ENCODE data around the gene SH3BP1.

SH3BP1 gene

DNA sequence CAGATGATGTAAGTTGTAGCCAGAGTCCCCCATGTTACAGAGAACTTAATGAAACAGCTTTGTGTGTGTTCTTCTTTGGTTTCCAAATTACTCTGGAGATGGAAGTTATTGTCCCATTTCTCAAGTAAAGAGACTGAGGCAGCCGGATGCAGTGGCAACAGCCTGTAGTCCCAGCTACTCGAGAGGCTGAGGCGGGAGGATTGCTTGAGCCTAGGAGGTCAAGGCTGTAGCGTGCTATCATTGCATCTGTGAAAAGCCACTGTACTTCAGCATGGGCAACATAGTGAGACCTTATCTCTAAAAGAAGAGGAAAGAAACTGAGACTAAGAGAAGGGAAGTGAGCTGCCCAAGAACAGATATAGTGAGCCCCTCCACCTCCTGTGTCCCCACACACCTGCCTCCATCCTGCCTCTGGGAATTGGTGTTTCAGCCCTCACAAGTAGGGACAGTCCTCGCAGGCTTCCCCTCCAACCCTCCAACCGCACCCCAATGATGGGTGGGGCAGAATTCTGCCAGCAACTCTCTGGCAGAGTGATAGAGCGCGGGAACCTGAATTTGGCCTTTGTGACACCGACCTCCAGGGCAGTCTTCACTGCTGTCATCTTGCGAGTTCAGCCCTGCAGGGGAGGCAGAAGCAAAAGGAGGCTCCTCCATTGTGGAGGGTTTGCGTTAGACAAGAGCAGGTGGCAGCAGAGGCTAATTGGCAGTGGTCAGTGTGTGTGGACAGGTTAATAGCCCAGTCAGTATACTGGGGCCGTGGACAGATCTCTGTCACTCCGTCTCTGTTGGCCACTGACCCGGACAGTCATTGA, 20.6 kb downstream of the SH3BP1 start:
- DNase-seq = no peak

DNA sequence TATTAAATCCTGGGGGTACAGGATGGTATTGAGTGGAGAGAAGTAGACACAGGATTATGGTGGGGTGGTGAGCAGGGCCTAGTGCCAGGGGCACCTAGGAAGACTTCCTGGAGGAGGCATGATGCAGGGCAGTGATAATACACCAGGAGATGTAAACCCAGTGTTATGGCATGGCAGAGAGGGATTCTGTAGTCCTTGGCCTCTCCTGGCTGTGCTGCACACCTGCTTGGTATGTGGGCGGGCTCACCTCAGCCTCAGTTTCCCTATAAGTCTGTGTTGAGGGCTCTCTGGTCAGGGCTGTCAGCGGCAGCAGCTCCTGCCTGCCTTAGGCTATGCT, 21.2 kb downstream of the SH3BP1 start:
- DNase-seq = no peak

DNA sequence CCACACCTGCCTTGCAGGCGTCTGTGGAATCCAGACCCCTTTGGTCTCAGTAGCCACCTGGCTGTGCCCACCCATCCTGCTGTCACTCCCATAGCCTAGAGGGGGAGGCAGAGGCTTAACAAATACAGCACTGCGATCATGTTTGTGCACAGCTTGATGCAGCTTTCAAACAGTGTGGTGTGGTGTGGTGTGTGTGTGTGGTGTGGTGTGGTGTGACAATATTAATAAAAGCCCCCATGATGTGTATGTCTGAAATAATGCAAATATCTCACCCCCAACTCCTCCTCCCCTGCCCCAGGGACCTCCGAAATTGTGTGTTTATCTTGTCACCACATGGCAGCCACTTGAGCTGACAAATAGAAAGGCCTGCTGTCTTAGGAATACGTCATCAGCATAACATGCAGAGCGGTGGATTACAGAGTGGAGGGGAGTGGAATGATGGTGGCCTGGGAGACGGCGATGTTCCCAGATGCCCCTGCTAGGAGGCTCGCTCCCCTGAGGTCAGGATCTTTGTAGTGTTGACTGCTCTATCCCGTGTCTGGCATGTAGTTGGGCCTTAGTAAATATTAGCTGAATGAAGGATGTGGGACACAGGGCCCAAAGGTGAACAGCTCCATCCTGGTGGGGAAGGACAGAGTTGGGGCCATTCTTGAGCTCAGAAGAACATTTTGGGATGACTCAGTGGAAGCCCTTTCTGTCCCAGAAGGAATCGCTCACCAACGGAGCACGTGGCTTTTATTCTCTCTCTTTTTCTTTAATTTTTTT, 21.9 kb downstream of the SH3BP1 start:
- DNase-seq = peak; percentile 85

DNA sequence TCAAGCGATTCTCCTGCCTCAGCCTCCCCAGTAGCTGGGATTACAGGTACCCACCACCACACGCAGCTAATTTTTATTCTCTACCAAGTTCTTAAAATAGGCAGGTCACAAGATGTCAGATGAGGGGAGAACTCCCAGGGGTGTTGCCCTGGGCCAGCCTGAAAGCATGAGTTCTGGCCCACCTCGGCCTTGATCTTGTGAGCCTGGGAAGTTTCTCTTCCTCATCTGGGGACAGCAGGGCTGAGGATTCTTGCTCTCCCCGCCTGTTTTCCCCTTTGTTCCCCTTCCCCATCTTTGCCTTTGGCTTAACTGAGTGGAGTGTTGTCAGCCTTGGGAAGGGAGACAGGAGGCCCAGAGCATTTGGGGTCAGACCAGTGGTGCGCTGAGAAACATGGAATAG, 22.6 kb downstream of the SH3BP1 start:
- no peak for DNase-seq

DNA sequence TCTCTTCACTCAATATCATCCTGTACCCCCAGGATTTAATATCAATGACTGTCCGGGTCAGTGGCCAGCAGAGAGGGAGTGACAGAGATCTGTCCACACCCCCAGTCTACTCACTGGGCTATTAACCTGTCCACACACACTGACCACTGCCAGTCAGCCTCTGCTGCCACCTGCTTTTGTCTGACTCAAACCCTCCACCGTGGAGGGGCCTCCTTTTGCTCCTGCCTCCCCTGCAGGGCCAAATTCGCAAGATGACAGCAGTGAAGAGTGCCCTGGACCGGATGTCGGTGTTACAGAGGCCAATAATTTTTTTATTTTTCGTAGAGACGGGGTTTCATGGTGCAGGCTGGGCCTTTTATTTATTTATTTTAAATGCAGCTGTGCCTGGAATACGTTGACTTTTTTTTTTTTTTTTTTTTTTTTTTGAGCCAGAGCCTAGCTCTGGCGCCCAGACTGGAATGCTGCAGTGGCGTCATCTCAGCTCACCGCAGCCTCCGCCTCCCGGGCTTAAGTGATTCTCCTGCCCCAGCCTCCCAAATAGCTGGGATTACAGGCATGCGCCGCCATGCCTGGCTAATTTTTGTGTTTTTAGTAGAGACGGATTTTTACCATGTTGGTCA, 24.2 kb downstream of the SH3BP1 start:
- DNase-seq = peak; percentile 40

DNA sequence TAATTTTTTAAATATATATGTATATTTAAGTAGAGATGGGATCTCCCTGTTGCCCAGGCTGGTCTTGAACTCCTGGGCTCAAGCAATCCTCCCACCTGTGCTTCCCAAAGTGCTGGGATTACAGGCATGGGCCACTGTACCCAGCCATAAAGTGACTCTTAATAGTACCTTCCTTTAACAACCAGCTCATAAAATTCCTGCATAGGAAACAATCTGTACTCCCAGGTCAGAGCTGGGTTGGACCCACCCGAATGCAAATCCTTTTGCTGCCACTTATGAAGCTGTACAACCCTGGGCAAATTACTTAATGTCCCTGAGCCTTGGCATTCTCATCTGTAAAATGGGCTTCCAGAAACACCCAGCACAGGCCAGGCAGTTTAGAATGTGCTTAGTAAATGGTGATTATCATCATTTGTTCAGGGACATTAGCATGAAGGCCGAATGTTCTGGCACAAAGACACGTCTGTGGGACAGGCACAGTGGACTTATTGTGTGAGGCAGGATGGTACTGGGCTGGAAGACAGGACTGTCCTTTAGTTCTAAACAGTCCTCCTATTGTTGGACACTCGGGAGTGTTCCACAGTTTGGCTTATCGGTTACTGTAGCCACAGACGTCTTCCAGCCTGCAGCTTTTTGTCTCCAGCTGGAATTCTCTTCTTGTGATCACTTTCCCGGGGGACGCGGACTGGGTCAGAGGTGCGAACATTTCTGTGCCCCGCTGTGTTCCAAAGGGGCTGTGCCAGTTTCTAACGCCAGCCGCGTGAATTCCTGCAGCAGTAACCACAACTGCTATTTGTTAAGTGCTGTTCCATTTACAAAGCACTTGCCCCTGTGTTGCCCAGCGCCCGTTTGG, 25.0 kb downstream of the SH3BP1 start:
- no peak for DNase-seq

DNA sequence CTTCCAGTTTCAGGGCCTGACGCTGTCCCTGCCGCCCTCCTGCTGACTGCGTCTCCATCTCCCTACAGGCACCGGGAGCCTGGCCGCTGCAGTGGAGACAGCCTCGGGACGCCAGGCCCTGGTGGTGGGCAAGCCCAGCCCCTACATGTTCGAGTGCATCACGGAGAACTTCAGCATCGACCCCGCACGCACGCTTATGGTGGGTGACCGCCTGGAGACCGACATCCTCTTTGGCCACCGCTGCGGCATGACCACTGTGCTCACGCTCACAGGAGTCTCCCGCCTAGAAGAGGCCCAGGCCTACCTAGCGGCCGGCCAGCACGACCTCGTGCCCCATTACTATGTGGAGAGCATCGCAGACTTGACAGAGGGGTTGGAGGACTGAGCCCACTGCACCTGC, 26.0 kb downstream of the SH3BP1 start:
- DNase-seq = no peak

DNA sequence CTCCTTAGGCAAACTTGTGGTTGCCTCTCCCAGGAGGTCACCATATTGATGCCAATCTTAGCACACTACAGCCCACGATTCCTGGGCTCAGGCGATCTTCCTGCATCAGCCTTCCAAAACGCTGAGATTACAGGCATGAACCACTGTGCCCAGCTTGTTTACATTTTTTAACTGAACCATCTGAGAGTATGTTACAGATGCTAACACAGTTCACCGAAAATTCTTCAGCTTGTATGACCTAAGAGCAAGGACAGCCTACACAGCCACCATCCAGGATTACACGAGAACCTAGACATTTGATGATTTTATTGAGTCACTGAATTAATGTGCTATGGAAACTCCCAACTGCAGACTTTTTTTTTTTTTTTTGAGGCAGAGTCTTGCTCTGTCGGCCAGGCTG, 30.1 kb downstream of the SH3BP1 start:
- DNase-seq = peak; percentile 55

DNA sequence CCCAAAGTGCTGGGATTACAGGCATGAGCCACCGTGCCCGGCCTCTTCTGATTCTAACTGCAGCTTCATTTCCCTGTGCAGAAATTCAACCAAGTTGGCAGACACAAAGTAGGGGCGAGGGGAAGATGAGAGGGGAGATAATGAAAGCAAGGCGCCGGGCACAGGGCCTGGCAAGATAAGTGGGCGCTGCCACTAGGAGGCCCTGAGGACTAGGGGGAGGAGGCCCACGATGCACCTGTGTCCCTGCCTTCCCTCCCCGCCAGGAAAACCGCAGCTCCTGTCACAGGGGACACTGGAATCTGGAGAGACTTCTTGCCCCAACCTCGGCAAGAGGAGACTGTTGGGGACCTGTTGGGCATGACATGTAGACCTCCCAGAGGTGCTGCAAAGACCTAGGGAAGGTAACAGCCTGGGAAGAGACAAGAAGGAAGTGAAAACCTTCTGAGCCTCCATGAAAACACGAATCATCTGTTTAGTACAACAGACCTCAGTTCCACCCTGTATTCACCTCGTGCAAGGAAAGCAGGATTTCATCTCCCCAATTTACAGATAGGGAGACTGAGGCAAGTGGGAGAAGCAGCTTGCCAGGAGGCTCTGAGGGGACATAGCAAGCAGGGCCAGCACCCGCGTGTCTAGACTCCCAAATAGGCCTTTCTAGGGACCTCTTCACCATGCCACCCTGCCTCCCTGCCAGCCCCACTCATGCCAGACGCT, 32.9 kb downstream of the SH3BP1 start:
- no peak for DNase-seq

DNA sequence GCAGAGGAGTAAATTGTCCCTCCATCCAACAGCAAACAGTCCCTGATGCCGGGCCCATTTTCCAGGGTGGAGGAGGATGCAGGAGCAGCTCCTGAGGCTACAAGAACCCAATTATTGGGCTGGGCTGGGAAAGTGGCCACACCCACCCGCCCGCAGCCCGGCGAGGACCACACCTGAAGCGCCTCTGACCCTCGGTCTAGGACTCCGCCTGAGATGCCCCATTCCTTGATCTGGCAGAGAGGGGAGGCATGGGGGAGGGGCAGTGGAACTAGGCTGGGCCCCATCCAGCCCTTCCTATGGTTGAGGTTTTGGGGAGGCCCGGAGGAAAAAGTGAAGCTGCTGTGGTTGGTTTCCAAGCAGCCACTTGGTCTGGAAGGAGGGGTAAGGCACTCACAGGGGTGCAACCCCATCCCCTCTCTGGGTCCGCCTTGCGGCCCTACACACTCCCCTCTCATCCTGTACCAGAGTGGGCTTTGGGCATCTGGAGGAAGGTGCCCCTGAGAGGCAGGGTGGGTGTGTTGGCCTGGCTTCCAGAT, 33.5 kb downstream of the SH3BP1 start:
- no peak for DNase-seq

DNA sequence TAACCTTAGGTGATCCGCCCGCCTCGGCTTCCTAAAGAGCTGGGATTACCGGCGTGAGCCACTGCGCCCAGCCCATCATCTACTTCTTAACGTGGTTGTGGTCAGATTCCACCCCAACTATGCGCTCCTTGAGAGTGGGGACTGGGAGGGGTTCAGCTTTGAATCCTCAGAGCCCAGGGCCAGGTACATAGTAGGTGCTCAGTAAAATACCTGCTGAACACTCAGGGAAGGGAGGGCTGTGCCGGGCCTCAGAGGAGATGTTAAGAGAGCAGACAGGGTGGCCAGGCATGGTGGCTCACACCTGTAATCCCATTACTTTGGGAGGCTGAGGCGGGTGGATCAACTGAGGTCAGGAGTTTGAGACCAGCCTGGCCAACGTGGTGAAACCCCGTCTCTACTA, 34.8 kb downstream of the SH3BP1 start:
- DNase-seq = no peak

DNA sequence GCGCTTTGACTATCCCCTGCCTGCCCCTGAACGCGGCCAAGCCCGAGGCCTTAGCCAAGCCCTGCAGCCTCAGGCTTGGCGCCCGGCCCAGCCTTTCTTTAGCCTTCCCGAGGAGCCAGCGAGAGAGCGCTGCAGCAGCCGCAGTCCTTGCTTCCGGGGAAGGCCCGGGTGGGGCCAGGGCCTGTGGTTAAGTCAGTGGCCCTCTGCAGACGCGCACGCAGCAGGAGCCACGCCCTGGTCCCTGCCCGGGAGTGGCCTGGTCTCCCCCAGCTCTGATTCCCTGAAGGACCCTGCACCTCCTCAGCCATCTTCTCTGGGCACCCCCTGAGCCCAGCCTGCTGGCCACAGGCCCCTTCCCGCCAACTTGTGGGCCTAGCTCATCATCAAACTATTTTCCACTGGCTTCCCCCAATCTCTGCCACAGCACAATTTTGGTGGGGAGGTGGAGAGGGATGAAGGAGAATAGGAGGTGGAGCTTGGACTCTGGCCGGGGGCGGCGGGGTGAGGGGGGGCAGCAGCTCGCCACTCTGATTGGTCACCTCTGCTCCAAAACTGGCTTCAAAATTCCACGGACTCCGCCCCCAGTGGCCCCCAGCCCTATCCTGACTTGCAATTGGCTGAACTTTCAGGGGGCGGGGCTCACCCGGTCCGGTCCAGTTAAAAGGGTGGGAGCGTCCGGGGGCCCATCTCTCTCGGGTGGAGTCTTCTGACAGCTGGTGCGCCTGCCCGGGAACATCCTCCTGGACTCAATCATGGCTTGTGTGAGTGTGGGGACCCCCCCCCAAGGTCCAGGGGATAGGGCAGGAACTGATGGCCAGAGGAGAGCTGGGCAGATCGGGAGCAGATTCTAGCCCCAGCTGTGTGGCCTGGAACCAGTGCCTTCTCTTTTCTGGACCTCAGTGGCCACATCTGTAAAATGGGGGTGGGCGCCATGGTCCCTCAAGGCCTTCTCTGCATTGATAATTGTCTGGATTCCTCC, 35.8 kb downstream of the SH3BP1 start, which contains the start of gene LGALS1:
TSS of gene LGALS1 (plus strand) at position 686 of the 979 bp plus-strand sequence. CDS start at position 753, 67 bp downstream.
- DNase-seq = peak; percentile 99

DNA sequence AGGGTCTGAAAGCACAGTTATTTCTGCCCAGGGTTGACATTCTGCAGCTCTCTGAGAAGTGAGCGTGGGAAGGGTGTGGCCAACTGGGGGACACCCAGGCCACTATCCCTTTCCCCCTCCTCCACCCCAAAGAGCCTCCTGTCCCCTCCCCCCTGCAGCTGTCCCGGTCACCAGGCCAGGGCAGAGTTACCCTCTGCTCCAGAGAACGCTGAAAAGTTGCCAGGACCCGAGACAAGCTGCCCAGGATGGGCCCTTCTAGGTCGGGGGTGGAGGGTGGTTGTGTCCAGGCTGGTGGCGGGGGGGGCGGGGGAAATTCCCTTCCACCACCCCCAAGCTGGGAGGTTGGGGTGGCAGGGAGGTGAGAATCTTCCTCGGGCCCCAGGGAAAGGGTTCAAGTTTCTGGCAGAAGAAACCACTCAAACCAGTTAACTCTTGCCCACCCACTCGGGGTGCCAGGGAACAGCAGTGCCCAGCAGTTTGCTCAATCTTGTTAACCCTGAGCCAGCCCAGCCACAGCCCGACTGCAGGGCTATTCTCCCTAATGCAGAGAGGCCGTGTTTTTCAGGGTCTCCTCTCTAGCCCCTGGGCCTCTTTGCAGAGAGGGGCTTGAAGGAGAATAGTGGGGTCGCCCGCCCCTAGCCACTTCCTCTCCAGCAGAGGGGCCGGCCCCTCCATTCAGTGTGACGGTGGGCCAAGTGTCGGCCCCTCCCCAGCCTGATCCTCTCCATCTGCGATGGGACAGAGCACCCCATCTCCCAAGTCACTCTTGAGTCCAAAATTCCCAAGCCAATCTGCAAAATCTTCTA, 36.7 kb downstream of the SH3BP1 start:
- peak; percentile 35 for DNase-seq

DNA sequence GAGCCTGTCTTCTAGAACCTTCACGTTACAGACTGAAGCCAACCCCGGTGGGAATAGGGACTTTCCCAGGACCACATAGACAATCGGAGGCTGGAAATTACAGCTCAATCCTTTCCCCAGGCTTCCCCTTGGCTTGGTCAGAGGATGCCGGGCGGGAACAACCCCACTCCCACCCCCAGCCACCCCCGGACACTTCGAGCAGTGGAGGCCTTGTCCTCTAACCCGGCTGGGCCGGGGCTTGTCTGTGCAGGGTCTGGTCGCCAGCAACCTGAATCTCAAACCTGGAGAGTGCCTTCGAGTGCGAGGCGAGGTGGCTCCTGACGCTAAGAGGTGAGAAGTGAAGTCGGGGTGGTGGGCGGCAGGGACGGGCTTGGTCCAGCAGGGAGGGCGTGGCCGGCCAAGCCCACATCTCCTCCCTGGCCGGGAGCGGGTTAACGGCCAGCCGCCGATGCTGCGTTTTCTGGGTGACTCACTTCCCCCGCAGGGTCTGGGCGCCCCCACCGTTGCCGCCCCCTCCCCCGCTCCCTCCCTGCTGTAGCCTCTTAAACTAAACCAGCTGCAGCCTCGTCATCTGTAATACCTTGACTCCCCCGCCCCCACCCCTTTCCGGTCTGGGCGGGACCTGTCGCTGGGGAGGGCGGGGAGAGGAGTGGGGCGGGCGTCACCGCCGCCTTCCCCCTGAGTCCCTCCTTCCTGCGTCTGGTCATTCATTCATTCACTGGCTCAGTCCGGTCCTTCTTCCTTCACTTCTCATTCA, 37.4 kb downstream of the SH3BP1 start:
- peak; percentile 99 for DNase-seq

DNA sequence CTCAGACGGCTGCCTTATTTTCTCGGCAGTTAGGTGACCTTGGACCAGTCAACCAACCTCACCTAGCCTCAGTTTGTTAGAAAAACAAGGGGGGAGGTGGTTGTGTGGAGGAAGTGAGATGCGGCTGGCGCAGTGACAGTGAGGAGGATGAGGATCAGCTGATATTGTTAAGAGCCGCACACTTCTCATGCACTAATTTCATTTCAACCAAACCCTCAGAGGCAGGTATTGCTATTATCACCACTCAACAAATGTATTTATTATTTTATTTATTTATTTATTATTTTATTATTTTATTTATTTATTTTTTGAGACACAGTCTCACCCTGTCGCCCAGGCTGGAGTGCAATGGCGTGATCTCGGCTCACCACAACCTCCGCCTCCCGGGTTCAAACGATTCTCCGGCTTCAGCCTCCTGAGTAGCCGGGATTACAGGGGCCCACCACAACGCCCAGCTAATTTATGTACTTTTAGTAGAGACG, 38.1 kb downstream of the SH3BP1 start:
- DNase-seq = no peak

DNA sequence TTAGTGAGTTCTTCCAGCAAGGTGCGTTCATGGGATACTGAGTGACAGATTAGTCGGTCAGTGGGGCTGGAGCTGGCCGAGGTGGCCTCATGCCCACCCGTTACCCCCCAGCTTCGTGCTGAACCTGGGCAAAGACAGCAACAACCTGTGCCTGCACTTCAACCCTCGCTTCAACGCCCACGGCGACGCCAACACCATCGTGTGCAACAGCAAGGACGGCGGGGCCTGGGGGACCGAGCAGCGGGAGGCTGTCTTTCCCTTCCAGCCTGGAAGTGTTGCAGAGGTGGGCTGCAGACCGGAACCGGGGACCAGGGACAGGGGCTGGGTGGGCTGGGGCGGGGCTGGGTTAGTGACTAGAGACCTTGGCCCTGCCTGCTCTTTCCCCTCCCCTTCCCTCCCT, 38.9 kb downstream of the SH3BP1 start:
- no peak for DNase-seq

DNA sequence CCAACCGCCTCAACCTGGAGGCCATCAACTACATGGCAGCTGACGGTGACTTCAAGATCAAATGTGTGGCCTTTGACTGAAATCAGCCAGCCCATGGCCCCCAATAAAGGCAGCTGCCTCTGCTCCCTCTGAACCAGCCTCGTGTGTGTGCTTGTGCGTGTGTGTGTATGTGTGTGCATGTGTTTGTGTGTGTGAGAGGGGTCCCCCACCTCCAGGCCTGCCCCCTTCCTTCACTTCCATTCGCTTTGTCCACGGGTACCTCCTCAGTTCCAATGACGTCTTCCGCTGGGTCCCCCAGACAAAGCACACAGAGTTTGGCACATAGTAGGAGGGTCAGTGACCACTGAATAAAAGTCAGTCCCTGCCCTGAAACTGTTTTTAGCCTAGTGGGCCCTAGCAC, 40.2 kb downstream of the SH3BP1 start:
- no peak for DNase-seq

DNA sequence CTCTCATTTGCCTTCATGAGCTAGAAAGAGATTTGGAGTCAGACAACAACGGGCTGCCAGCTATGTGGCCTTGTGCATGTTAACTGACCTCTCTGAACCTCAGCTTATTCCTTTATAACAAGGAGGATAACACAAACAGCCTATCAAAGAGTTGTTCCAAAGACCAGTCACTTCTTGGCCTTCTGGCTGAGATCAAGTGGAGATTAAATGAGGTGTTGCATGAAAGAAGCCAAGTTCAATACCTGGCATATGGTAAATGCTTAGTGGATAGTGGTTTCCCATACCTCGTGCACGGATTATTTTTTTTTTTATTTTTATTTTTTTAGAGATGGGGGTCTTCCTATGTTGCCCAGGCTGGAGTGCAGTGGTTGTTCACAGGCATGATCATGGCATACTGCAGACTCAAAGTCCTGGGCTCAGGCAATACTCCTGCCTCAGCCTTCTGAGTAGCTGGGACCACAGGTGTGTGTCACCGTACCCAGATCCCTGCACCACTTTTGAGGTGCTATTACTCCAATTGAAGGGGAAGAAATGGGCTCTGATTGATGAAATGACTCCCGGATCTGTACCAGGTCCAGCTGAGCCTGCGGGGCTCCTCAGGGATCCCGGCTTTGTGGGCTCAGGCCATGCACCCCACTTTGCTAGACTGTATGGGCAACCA, 40.9 kb downstream of the SH3BP1 start:
- DNase-seq = peak; percentile 47

All from fibroblast of skin of right biceps (primary cell).